DOHH2 (cell line): ENCODE data around the gene HBD.

Experiments
- H3F3A ChIP-seq: fragments of 200-600 bp; sonication (generic), shearing (Covaris generic); 2 replicates; pipeline ENCODE4 v1.6.0; 2016; ENCODE audit warnings: antibody characterized with exemption, mild to moderate bottlenecking; ENCODE audit not compliant: control insufficient read depth, insufficient read depth
- H3K27ac ChIP-seq: fragments of 200-600 bp; sonication (generic); 2 replicates; pipeline ENCODE4 v1.5.1; 2014; ENCODE audit warnings: low read depth, mild to moderate bottlenecking, low read length, moderate library complexity
- H3K27me3 ChIP-seq: fragments of 200-600 bp; sonication (generic); 2 replicates; pipeline ENCODE4 v1.6.1; 2014; ENCODE audit warnings: mild to moderate bottlenecking, low read length, mixed read lengths; ENCODE audit not compliant: control insufficient read depth
- H3K36me3 ChIP-seq: fragments of 200-600 bp; sonication (generic); 2 replicates; pipeline ENCODE4 v1.6.1; 2014; ENCODE audit warnings: mild to moderate bottlenecking, low read length, moderate library complexity, mixed read lengths; ENCODE audit not compliant: control insufficient read depth
- H3K4me1 ChIP-seq: fragments of 200-600 bp; sonication (generic); 2 replicates; pipeline ENCODE4 v1.6.1; 2014; ENCODE audit warnings: mild to moderate bottlenecking, low read length, mixed read lengths; ENCODE audit not compliant: control insufficient read depth
- H3K4me2 ChIP-seq: fragments of 200-600 bp; sonication (generic); 2 replicates; pipeline ENCODE4 v1.6.0; 2014; ENCODE audit warnings: mild to moderate bottlenecking, low read length, moderate library complexity
- H3K4me3 ChIP-seq: fragments of 200-600 bp; sonication (generic); 2 replicates; pipeline ENCODE4 v1.5.1; 2014; ENCODE audit warnings: mild to moderate bottlenecking, low read length, mixed read lengths
- H3K79me2 ChIP-seq: fragments of 200-600 bp; sonication (generic); 2 replicates; pipeline ENCODE4 v1.6.1; 2014; ENCODE audit warnings: mild to moderate bottlenecking, low read length, mixed read lengths; ENCODE audit not compliant: control insufficient read depth
- H3K9me2 ChIP-seq: fragments of 200-600 bp; sonication (generic); replicated peaks from 2 replicates; pipeline ENCODE4 v1.6.1; 2014; ENCODE audit warnings: mild to moderate bottlenecking, low read length, mixed read lengths; ENCODE audit not compliant: control insufficient read depth
- H3K9me3 ChIP-seq: fragments of 200-600 bp; sonication (generic); 2 replicates; pipeline ENCODE4 v1.6.1; 2014; ENCODE audit warnings: antibody characterized with exemption, low read length, mixed read lengths; ENCODE audit not compliant: control insufficient read depth, insufficient read depth
- H4K20me1 ChIP-seq: fragments of 200-600 bp; sonication (generic); 2 replicates; pipeline ENCODE4 v1.6.0; 2014; ENCODE audit warnings: low read depth, mild to moderate bottlenecking, antibody characterized with exemption, low read length, moderate library complexity; ENCODE audit not compliant: control insufficient read depth, insufficient read depth
- CTCF ChIP-seq: fragments of 200-600 bp; sonication (generic); IDR thresholded peaks from one replicate; pipeline ENCODE4 v1.5.1; 2014; ENCODE audit warnings: antibody characterized with exemption, mild to moderate bottlenecking, low read depth, low read length; ENCODE audit not compliant: poor library complexity, severe bottlenecking
- EZH2phosphoT487 ChIP-seq: fragments of 200-600 bp; sonication (generic); IDR thresholded peaks from 2 replicates; pipeline ENCODE4 v1.6.1; 2017; ENCODE audit warnings: borderline replicate concordance, mild to moderate bottlenecking, antibody characterized with exemption, low read length, moderate library complexity, mixed read lengths

The HBD gene

GRCh38 chr11:5223686-5224085 lies 10.6 kb downstream of the HBD start:
- TF ChIP-seq EZH2phosphoT487 (no peak), CTCF (no peak)
- Histone ChIP-seq H3K4me2 (no peak overlapping the region), H3K27ac (no peak overlapping the region), H4K20me1 (no peaks in the 10 kb centered on the region), H3K9me2 (no peaks in the 10 kb centered on the region), H3K27me3 (no peaks in the 10 kb centered on the region), H3K4me3 (no peak overlapping the region), H3F3A (no peaks in the 10 kb centered on the region), H3K4me1 (no peaks in the 10 kb centered on the region), H3K9me3 (no peaks in the 10 kb centered on the region), H3K36me3 (no peaks in the 10 kb centered on the region), H3K79me2 (no peaks in the 10 kb centered on the region)

- H3K9me3 ChIP-seq = no peaks in the 10 kb centered on the region
- H4K20me1 ChIP-seq = no peaks in the 10 kb centered on the region
- no peak overlapping the region for H3K4me2 ChIP-seq
- TF ChIP-seq EZH2phosphoT487 (no peak), CTCF (no peak)
- H3K27me3 ChIP-seq = no peaks in the 10 kb centered on the region
- no peaks in the 10 kb centered on the region for H3K36me3 ChIP-seq
- no peaks in the 10 kb centered on the region for H3F3A ChIP-seq
- no peaks in the 10 kb centered on the region for H3K9me2 ChIP-seq
- H3K79me2 ChIP-seq = no peaks in the 10 kb centered on the region
- no peaks in the 10 kb centered on the region for H3K4me1 ChIP-seq
- no peak overlapping the region for H3K27ac ChIP-seq
- H3K4me3 ChIP-seq = no peak overlapping the region
These were observed 11.1 kb downstream of the HBD start for GRCh38 chr11:5223146-5223545.

- Histone ChIP-seq H3F3A (no peaks in the 10 kb centered on the region), H3K4me2 (no peak overlapping the region), H3K9me2 (no peaks in the 10 kb centered on the region), H3K27me3 (no peaks in the 10 kb centered on the region), H3K79me2 (no peaks in the 10 kb centered on the region), H4K20me1 (no peaks in the 10 kb centered on the region), H3K36me3 (no peaks in the 10 kb centered on the region), H3K4me1 (no peaks in the 10 kb centered on the region), H3K9me3 (no peaks in the 10 kb centered on the region), H3K27ac (no peak overlapping the region), H3K4me3 (no peak overlapping the region)
- TF ChIP-seq CTCF (no peak), EZH2phosphoT487 (no peak)
These were observed 23.9 kb downstream of the HBD start for GRCh38 chr11:5210376-5210885.
